Measurements from ENCODE around the gene NR3C2.

- no peak for TF ChIP-seq CTCF (IDR thresholded peaks at IDR 0.05; ENCODE audit: borderline replicate concordance, extremely low read depth, low read length, poor library complexity, severe bottlenecking)
- TF ChIP-seq EZH2 (IDR thresholded peaks at IDR 0.05; ENCODE audit: borderline replicate concordance, low read depth, low read length, severe bottlenecking) = no peak
Observed at GRCh38 chr4:148196164-148196563, 246.1 kb downstream of the NR3C2 start.
